Midbrain (tissue), 1 donor: ENCODE data around the gene PATE1.
"Not testable (repeated sequence)": the region's sequence is repeated elsewhere in the genome, so short reads cannot be mapped to it uniquely, and the experiment has no call there.

ENCODE experiments used
- DNase-seq: peaks from one replicate; lab custom pipeline; 2025; lab: John Stamatoyannopoulos, UW

PATE1 gene, protein sequence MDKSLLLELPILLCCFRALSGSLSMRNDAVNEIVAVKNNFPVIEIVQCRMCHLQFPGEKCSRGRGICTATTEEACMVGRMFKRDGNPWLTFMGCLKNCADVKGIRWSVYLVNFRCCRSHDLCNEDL

DNA sequence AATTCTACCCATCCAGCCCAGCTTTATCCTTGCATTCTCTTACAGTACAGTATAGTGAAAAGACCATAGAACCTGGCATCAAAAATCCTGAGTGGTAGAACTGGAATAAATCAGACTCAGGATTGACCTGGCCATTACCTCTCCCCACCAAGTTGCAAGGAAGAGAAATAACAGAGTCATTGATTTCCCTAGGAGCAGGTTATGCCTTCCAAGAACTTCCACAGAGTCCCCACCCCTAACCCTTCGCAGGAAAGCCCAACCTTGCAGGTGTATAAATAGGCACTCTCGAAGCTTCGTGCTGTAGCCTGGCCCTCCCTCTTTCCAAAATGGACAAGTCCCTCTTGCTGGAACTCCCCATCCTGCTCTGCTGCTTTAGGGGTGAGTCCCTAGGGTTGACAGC lies at the start of gene PATE1:
Gene PATE1, plus strand, starts transcription at position 301 of the 400 bp plus-strand sequence. Its CDS starts 26 bp downstream, at position 327.
- DNase-seq: no peak

DNA sequence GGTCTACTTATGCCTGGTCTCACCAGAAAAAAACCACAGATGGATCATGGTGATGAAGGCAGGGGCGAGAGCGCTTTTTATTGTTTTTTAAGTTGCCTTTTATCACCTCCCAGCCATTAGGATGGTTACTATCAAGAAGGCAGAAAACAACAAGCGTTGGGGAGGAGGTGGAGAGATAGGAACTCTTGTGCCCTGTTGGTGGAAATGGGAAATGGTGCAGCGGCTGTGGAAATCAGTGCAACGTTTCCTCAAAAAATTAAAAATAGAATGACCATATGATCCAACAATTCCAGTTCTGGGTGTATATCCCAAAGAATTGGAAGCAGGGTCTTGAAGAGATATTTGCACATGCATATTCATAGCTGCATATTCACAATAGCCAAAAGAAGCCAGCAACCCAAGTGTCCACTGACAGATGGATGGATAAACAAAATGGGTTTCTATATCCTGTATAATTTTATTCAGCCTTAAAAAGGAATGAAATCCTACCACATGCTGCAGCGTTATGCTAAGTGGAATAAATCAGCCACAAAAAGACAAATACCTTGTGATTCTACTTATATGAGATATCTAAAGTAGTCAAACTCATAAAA lies 45.0 kb upstream of the PATE1 start:
- DNase-seq: no peak

DNA sequence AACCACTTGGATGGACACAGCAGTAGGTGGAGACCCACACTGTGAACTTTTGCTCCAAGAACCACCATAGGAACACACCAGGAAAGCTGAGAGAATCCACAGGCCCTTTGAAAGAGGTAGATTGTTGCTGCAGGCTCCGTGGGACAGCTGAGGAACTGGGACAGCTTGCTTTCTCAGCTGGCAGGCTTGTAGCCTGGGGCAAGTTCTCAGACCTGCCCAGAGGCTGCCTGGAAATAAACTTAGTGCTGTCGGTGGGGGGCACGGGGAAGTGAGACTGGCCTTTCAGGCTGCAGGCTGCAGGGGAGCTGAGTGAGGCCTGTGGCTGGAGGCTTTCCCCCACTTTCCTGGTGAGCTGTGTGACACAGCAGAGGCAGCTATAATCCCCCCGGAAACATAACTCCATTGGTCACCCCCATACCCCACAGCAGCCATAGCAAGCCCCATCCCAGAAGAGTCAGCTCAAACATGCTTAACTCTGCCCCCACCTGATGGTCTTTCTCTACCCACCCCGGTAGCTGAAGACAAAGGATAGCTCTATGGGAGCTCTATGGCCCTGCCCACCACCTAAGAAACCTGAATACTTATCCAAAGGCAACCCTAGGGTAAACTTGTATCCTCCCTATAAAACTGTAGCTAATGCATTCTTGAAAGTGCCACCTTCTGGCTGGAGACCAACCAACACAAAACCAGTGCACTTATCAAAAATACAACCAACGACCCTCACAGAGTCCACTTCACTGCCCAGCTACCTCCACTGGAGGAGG lies 44.0 kb upstream of the PATE1 start:
- DNase-seq: no peak

DNA sequence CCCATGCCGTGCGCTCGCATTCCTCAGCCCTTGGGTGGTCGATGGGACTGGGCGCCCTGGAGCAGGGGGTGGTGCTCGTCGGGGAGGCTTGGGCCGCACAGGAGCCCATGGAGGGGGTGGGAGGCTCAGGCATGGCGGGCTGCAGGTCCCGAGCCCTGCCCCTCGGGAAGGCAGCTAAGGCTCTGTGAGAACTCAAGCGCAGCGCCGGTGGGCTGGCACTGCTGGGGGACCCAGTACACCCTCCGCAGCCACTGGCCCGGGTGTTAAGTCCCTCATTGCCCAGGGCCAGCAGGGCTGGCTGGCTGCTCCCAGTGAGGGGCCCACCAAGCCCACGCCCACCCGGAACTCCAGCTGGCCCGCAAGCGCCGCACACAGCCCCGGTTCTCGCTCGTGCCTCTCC lies 41.4 kb upstream of the PATE1 start:
- not testable (repeated sequence) for DNase-seq

DNA sequence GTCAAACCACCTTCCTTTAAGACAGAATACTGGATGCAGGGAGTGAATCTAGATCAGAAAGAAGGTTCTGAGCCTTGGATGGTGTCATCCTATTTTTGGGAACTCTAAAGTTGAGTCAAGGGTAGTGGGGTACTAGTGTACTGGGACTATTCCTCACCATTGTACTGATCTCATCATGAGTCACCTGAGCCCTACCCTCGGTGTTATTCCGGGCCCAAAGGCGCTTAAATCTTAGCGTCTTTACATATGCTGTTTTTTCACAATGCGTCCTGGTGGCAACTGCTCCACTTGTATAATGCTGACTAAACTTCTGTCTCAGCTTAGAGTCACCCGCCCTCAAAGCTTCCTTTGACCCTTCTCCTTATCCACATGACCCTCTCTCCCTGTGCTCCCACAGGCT lies 25.3 kb upstream of the PATE1 start:
- no peak for DNase-seq

DNA sequence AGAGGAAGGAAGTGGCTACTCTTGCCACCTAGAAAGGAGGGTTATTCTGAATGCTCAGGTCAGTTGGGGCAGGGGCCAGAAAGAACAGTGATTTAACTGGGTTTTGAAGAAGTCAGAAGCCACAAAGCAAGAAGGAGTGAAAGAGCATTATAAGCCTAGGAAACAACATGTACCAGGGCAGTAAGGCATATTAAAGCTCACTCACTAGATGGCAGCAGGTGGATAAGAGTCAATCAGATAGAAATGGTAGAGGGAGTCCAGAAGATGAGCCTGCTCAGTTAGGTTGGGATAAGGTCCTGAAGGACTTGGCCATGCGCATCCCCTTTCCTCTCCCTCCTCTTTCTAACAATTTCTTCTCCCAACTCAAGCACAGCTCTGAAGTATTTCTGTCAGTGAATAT lies 22.0 kb upstream of the PATE1 start:
- DNase-seq: no peak

DNA sequence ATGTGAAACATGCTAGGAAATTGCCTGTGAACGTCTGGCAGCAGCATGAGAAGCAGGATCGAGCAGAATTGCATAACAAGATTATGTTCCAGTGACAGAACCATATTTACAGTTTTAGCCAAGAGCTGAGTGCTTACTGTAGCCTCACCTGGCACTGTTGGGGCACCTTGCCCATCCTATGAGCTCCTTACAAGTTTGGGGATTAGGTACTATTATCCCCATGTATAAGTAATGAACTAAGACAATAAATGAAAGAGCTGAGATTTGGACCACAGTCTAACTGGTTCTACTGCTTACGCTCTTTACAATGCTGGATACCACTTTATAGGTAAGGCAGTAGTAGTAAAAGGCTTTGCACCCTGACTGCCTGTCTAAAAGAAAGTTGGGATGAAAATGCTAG lies 17.1 kb upstream of the PATE1 start:
- no peak for DNase-seq

DNA sequence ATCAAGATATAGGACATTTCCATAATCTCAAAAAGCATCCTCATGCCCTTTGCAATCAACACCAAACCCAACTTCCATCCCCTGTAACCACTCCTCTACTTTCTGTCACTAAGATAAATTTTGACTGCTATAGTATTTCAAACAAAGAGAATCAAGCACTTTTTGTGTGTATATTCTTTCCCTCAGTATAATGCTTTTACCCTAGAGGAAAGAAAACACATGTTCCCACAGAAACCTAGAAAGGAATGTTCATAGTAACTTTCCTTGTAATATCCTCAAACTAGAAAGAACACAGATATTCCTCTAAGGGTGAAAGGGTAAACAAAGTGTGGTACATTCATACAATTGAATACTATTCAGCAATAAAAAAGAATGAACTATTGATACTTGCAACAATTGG lies 5.5 kb upstream of the PATE1 start:
- DNase-seq: no peak

DNA sequence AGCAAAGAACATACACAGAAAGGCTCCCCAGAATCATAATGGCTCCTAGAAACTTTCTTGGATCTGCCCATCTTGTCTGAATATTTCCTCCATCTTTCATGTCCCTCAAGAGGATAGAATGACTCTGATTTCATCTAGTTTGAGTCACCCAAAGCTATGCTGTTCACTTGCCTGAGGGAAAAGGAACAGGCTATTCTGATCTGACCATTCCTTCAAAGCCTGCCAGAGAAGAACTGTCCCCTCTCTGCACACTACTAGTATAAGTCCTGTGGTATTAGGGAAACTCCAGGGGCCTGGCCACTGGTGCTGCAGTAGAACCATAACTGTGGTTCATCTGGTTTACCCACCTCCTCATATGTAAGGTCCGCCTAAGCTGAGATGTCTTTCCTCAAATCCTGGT lies 2.4 kb upstream of the PATE1 start:
- DNase-seq: no peak

DNA sequence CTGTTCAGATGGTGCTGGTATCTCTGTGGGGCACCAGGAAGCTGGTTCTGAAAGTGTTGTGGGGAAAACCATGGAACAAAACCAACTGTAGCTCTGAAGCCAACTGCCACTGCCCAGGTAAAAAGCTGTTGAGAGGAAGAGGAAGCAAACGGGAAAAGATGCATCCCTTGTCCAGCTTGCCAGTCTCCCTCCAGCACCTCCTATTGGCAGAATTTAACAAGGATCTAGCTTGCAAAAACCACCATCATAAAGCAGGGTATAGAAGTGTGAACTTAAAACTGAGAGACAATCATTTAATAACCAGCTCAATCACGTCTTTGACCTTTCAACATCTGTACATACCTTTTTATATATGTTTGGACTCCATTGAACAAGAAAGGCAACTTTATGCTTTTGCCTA lies 4.5 kb downstream of the PATE1 start:
- no peak for DNase-seq

DNA sequence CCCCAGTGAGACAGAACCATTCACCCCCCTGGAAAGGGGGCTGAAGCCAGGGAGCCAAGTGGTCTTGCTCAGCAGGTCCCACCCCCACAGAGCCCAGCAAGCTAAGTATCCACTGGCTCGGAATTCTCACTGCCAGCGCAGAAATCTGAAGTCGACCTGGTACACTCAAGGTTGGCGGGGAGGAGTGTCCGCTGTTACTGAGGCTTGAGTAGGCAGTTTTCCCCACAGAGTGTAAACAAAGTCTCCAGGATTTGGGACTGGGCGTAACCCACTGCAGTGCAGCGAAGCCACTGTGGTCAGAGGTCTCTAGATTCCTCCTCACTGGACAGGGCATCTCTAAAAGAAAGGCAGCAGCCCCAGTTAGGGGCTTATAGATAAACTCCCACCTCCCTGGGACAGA lies 10.0 kb downstream of the PATE1 start:
- DNase-seq: no peak

DNA sequence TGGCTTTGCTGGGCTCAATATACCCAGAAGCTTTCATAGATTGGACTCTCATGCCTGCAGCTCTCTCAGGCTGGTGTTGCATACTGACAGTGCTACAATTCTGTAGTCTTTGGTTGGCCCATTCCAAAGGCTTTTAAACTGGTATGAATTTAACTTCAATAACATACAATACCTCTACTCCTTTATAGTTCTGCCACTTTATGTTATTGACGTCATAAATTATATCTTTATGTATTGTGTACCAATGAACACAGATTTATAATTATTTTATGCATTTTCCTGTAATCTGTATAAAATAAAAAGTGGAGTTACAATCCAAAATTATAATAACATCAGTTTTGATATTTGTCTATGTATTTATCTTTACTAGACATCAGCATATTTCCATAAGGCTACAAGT lies 16.4 kb downstream of the PATE1 start:
- no peak for DNase-seq

DNA sequence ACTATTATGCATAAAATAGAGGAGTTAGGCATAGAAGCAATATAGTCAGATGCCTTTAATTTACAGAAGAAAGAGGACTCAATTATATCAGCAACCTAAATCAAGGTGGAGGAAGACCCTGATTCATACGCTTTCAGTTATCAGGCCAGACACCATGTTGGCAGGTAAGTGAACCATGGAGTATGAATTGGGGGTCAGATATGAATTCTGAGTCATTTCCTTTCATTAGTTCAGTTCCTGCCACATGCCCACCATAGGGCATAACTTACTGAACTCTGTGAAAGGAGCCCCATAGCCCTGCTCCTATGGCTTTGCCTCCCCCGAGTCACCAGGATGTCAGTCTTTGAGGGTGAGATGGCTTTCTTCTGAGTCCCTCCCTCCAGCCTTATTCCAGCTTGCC lies 17.4 kb downstream of the PATE1 start:
- no peak for DNase-seq

DNA sequence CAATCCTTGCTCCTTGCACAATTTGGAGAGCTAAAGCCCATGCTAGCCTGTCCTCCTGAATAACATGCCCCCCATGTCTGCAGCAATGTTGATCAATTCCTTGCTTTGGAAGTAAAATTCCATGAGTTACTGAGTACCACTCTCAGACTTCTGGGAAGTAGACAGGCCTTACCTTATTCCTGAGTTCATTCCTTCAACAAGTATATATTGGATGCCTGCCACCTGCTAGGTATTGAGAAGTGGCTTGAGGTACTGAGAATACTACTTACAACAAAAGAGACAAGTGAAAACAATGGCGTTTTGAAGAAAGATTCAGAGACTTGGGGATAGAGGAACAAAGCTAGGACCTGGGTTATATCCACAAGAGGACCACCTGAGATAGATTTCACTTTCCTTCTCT lies 20.2 kb downstream of the PATE1 start:
- DNase-seq: no peak

DNA sequence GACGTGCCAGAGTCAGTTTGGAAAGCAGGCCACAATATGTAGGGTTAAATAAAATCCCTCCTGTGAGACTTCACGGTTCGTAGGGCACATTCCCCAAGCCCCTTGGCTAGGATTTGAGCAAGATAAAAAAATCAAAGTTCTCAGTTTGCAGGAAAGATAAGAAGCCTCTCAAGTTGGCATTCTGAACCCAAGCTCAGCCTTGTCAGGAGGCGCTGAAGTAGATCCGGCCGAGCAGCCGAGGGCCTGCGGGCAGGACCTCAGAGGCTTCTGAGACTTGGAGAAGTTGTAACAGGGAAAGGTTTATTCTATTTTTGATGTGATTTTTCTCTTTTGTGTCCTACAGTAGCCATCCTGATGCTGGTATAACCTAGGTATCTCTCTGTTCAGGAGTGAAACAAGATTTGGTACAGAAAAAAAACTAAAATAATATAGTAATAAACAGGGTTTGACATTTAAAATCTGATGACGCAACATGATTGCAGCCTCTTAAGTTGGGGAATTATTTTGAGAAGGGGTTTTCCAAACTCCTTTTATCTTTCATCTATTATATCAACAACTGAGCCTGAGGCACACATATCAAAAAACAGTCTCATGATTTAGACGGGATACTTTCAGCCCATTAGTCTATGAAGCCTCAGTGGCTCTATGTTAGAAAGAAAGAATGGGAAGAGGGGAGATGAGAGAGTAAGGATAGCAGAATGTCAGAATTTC lies 22.4 kb downstream of the PATE1 start:
- DNase-seq: no peak

DNA sequence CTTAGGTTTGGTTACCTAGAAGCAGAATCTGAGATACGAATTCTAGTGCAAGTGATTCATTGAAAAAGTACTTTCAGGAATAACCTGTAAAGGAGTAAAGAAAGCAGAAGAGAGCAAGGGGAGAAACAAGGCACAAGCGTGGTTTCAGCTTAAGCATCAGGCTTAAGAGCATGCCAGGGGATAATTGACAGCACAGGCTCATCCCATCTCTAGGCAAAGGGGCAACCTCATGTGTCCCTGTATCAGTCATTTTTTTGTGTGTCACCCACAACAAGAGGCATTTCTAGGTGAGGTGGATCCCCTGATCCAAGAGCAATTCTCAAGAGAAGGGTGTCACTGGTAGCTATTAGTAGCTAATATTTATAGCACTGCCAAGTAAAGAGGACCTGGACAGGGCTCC lies 24.5 kb downstream of the PATE1 start:
- DNase-seq: no peak

DNA sequence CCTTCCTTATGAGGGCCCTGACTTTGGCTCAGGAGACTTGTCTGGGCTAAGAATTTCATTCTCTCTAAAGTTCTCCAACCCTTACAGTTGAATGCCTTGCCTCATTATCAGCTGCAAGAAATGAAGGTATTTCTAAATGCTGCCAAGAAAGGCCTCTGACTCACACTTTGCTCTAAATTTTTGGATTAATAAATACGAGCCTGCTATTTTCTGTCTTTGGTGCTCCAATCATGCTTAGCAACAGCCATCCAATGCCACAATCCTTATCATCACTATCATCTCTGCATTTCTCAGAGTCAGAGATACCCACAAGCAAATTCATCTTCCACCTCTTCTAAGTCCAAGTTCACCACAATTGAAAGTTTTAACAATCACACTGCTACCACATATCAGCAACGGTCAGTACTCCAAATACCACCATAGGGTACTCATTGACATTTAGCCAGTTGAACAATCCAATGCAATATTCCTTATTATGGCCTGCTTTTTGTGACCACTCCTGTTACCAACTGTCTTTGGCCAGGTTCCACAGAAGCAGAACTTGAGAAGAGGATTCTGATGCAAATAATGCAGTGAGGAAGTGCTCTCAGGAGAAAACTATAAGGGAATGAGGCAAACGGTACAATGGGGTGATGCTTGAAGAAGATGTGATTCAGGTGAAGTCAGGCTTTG lies 26.9 kb downstream of the PATE1 start:
- DNase-seq: no peak

DNA sequence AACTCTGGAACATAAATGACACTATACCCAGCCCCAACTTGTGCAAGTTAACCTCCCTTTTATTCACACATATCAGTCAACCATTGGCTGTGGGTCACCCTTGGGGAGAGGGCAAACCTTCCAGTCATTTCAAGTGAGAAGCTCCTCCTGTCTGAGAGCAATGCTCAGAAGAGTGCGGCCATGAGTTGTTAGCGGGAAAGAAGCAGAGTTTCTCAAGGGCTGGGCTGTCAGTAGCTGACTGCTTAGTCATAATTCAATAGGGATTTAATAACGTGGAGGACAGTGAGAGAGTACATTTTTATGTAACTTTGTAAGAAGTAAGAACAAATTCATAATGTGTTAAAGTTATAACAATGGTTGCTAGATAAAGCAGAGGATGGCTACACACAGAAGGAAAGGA lies 27.4 kb downstream of the PATE1 start:
- no peak for DNase-seq

DNA sequence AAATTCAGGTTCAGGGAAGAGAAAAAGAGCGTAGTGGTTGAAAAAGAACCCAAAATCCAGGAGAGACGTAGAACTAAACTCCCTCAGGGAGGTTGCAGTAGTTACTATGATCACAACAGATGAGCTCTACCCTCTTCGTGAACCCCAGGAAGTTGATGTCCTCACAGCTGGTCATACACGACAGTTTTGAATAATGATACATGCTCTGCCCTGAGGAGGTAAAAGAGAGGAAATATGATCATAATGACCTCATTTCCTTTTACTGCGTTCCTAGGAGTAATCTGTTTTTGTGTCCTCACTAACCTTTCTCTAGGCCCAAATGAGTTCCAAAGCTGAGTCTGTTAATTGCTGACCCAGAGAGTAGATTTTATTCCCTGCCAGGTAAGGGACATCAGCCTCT lies 31.2 kb downstream of the PATE1 start:
- no peak for DNase-seq

DNA sequence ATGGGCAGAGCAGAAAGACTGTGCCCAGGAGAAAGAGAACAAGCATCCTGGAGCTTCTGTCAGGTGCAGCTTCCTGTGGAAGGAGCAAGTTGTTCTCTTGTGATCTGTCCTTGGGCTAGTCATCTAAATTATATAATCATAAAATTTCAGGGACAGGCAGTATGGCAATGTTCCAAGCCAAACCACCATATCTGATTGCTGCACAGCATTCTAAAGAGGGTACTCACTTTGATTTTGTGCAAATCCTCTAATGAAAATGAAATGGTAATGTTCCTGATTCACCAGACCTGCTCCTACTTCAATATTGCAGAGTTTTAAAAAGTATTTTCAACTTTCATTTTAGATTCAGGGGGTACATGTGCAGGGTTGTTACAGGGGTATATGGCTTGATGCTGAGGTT lies 32.6 kb downstream of the PATE1 start, which contains the start of gene PATE2:
Gene PATE2, minus strand, starts transcription at position 101 of the 400 bp plus-strand sequence. Its CDS starts 55 bp downstream, at position 46.
- DNase-seq: no peak

DNA sequence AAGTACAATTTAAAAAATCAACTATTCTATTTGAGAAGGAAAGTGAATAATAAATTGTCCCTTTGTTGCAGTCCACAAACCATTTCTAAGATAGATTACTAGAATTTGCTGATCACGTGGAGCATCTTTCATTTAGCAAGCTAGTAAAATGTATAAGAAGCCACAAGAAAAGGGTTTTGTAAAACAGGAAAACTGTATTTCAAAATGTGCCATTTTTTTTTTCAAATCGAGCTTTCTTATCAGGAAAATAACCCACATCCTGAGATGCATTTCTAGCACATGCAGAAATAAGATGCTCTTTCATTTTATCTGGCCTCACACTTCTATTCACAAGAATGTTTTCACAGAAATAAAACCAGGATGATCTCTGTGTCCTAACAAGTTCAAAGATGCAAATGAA lies 38.6 kb downstream of the PATE1 start:
- no peak for DNase-seq

DNA sequence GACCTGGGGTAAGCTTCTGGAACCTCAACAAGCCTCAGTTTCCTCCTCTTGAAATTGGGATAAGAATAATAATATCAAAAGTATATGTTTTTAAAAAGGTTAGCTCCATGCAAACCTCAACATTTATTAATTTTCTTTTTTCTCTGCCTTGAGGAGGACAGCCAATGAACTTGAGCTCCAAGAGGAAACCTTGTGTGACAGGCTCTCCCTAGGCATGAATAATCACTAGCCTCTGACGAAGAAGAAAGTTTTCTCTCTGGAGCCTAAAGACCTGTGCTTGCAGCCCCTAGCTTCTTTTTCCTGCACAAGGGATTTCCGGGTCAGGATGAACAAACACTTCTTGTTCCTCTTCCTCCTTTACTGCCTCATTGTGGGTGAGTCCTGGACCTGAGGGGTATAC lies 41.7 kb downstream of the PATE1 start, which contains the start of gene PATE3:
Gene PATE3, plus strand, starts transcription at position 301 of the 400 bp plus-strand sequence. Its CDS starts 25 bp downstream, at position 326.
- no peak for DNase-seq
